Activated CD4-positive, alpha-beta T cell treated with anti-CD3 and anti-CD28 coated beads, Interleukin-2, amount 50 U/mL, for 4 hours (primary cell): ENCODE data around the gene ANO4.
"Not testable (repeated sequence)": the region's sequence is repeated elsewhere in the genome, so short reads cannot be mapped to it uniquely, and the experiment has no call there.

Experiments
- DNase-seq, 2 experiments: peaks; one replicate each; pipeline ENCODE4 v3.0.0-alpha.2; 2020

ANO4 gene

GRCh38 chr12:101047652-101048051, 253.1 kb downstream of the ANO4 start:
- DNase-seq = no peak

DNA sequence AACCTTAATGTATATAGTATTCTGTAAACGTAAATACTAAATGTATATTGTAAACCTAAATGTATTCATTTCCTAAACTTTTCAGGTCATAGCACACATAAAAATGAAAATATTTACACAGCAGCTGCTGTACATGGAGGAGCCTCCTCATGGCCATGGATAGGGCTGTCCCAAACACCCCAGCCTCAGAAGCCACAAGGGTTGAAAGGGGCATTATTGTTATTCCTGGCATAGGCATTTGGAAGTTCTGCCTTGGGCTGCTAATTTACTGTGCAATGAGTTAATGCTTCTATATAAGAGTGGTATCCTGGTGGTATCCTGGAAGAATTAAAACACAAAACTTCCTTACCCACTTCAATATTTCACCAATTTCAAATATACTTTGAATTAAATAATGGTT, 256.1 kb downstream of the ANO4 start:
- no peak for DNase-seq

GRCh38 chr12:101051151-101051550, 256.6 kb downstream of the ANO4 start:
- no peak for DNase-seq

DNA sequence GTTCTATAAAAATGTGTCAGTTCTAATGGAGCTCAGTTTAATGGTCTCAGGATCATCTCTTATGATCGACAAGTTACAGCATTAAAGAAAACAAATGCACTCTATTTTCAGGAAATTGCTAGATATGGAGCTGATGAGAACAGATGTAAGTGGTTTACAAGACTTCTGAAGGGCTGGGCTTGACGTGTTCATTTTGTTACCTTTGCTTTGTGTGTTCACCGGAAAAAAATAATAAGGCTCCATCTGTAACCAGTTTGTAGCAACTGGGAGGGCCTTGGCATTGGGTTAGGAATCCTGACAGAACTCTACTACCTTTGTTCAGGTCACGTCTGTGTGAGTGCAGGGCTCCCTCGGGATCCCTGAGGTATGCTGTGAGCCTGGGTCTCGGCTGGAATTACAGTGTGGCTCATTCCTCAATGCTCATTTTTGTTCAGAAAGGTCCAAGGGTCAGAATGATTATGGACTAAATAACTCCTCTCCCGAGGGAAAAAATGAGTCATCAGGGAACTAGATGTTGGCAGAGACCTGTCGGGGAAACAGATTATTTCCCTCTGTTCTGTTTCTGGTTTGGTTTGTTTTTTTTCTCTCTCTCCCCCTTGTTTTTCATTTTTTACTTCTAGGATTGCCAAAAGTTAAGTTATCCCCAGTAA, 257.4 kb downstream of the ANO4 start:
- DNase-seq = no peak

GRCh38 chr12:101053203-101053602, 258.6 kb downstream of the ANO4 start:
- DNase-seq = no peak

- DNase-seq = no peak
These were observed 261.4 kb downstream of the ANO4 start for GRCh38 chr12:101055940-101056339.

DNA sequence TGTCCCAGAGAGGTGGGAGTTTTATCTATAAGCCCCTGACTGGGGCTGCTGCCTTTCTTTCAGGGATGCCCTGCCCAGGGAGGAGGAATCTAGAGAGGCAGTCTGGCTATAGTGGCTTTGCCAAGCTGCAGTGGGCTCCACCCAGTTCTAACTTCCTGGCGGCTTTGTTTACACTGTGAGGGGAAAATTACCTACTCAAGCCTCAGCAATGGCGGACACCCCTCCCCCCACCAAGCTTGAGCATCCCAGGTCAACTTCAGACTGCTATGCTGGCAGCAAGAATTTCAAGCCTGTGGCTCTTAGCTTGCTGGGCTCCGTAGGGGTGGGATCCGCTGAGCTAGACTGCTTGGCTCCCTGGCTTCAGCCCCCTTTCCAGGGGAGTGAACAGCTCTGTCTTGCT, 267.9 kb downstream of the ANO4 start:
- not testable (repeated sequence) for DNase-seq

DNA sequence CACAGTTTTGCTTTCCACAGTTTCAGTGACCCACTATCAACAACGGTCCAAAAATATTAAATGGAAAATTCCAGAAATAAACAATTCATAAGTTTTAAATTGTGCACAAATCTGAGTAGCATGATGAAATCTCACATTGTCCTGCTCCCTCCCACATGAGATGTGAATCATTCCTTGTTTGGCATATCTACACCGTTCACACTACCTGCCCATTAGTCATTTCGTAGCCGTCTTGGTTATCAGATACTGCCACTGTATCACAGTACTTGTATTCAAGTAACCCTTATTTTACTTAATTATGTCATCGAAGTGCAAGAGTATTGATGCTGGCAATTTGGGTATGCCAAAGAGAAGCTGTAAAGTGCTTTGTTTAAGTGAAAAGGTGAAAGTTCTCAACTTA, 270.1 kb downstream of the ANO4 start:
- no peak for DNase-seq

- DNase-seq = no peak
These were observed 271.9 kb downstream of the ANO4 start for GRCh38 chr12:101066489-101066888.

DNA sequence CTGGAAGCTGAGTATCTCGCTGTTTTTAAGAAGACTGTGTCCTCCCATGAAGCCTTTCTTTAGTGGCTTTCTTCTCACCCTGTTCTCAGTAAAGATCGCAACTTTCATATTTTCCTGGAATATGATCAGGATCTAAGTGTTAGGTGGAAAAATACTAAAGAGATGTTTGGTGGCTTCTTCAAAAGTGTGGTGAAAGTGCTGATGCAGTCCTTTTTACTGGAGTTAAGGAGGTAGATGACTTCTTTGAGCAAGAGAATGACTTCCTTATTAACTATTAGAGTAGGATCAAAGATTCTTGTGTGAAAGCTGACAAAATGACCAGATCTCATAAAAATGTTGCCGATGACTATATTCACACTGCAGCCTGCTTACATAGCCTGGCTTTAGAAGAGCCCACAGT, 273.8 kb downstream of the ANO4 start:
- DNase-seq = no peak

- DNase-seq = no peak
These were observed 274.3 kb downstream of the ANO4 start for GRCh38 chr12:101068836-101069235.

GRCh38 chr12:101074940-101075680, 280.5 kb downstream of the ANO4 start:
- DNase-seq = no peak

DNA sequence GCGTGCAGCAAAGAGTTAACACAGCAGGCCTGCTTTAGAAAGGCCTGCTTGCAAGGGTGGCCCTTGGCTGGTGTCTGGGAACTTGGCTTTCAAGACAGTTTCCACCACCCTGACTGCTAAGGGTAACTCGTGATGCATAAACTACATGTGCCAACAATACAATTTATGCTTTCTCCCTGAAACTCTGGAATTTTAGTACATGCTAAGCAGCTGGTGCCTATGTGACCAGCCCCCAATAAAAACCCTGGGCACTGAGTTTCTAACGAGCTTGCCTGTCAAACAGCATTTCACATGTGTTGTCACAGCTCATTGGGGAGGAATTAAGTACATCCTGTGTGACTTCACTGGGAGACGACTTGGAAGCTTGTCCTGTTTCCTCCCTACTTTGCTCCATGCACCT, 282.3 kb downstream of the ANO4 start:
- DNase-seq = no peak

DNA sequence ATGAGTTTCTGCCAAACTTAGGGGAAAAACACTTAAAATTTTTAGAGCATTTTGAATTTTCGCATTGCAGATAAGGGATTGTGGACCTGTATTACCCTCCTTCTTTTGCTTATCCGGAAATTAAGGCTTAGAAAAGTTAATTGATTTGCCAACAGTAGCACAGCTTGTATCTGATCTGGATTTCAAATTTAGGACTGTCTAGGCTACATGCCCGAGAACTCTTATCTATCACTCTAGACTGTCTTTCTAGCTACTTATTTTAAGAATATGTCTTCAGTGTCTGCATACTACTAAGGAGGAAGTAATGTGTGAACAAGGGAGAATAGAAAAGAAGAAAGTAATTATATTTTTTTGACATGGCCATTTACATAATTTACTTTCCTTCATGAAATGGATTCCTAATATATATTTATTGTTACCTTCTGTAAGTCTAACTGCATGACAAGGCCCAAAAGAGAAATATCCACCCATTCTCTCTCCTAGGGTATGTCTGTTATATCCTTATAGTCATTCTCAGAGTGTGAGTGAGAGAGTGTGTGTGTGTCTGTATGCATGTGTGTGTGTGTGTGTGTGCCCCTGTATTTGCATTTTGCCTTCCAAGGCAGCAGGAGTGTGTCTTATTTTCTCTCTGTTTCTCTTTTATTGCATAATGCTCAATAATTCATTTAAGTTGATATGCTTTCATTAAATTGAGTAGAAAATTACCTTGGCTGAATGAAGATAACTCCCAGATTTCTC, 283.4 kb downstream of the ANO4 start:
- DNase-seq = no peak

DNA sequence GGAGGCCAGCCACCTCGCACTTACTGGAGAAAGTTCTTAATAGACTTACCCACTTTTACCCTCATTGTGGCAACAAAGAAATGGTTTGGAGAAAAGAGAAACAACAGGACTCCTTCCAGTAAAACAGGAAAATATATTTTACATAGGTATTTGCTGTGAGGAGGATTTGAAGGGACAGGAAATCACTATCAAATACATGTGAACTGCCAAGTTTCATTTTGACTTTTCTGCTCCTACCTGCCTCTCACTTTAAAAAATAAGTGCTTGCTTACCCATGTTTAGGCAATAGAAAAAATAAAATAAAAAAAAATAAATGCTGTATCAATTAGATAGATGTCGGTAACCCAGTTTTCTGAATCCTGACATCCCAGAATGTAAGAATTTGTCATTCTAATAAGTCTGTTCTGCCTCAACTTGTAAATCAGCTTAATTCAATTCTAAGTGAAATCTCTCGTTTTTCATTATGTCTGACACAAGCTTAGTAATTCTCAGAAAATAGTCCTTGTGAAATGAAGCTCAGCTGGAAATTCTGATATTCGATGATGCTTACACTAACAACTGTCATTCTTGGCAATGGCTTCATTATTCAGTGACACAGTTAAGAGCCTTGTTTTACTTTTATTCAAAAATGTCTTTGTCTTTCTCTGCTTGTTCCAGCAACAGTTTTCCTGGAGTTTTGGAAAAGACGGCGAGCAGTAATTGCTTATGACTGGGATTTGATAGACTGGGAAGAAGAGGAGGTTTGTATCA, 284.1 kb downstream of the ANO4 start:
- no peak for DNase-seq

DNA sequence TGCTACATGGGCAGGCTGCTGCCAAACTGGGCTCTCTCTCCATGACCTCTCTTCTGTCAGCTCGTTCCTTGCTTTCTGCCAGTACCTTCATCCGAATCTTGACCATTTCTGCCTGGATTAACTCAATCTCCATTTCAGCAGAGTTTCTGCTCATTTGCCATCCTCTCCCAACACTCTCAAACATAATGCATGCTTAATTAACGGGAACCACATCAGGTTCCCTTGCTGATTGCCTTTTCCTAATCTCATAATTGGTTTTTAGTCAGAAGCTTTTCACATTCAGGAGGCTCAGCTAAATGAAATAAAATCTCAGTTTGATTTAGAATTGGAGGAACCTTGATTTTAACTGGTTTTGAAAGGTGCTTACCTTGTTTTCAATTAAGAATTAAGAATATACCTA, 288.1 kb downstream of the ANO4 start:
- no peak for DNase-seq

GRCh38 chr12:101086490-101087135, 292.0 kb downstream of the ANO4 start:
- no peak for DNase-seq

GRCh38 chr12:101087920-101088319, 293.3 kb downstream of the ANO4 start:
- DNase-seq = no peak

- DNase-seq = no peak
These were observed 294.7 kb downstream of the ANO4 start for GRCh38 chr12:101089271-101089670.

- DNase-seq = not testable (repeated sequence)
These were observed 295.6 kb downstream of the ANO4 start for GRCh38 chr12:101090222-101090621.

DNA sequence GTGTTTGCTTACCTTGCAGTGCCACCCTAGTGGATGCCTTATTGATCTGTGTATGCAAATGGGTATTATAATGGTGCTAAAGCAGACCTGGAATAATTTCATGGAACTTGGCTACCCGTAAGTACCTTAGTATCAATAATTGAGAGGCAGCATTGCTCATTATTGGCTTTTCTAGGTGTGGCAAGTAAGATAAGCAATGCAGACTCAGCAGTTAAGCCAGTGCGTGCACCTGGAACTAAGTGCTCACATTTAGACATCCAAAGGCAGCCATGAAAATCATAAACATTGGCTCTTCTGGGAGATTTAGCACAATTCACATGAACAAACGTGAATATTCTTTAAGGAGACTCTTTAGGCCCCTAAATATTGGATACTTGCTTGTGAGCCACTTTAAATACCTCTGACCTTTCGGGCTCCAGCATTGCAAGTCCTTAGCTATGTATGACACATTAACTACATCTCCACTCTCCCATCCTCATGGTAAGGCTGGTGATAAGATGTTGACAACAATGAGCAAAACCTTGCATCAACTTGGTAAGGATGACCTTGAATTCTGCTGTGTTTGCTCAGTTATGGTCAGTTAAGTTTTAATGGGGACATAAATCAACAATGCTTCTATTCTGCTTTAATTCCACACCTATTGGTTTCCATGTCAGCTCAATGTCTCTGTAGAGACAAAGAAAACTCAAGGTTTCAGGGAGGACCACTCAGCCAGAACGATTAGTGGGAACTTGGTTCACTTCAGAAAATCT, 303.4 kb downstream of the ANO4 start:
- DNase-seq = no peak
